Esophagus squamous epithelium (tissue), 4 donors: ENCODE results near the gene ZMAT5.

Experiments
- POLR2A ChIP-seq, 4 donors: fragments of 450-650 bp; IDR thresholded peaks; one replicate each; pipeline ENCODE4 v1.6.1; 2017; ENCODE audit warnings: antibody characterized with exemption in 4 of 4, mild to moderate bottlenecking in 4 of 4, moderate library complexity in 3 of 4
- TF ChIP-seq, protein P1 (sequence below), 6 experiments: fragments of 450-650 bp in 4 of 6; fragments of 200-600 bp in 2 of 6; sonication (generic) in 2 of 6; IDR thresholded peaks; one replicate each; pipeline ENCODE4 v1.5.1; 2016 to 2019; ENCODE audit warnings: antibody characterized with exemption in 6 of 6, mild to moderate bottlenecking in 4 of 6, moderate library complexity in 4 of 6

DNA sequence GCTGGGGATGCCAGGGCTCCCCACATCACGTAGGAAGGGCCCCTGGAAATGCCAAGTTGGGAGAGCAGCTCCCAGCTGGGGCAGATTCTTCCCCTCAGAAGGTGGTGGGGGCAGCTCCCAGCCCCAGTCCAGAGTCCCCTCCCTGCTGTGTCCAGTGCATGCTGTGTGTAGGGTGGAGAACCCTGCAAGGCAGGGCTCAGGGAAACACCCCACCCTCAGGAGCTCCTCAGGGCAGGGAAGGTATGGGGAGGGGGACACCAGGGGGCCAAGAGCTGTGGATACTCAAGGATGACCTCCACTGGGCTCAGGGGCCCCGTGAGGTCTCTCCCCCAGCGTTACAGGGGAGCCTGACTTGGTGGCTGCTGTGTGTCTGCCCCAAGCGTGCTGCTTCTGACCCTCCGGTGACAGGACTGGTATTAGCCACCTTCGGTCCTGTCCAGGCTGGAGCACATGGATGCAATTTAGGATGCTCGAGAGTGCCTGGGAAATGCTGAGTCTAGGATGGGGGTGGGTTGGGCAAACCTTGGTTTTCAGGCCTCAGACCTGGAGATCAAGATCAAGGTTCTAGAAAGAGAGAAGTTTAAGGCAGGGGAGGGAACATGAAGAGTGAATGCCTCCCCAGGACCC, 63.1 kb downstream of the ZMAT5 start:
- TF ChIP-seq, protein P1, sequence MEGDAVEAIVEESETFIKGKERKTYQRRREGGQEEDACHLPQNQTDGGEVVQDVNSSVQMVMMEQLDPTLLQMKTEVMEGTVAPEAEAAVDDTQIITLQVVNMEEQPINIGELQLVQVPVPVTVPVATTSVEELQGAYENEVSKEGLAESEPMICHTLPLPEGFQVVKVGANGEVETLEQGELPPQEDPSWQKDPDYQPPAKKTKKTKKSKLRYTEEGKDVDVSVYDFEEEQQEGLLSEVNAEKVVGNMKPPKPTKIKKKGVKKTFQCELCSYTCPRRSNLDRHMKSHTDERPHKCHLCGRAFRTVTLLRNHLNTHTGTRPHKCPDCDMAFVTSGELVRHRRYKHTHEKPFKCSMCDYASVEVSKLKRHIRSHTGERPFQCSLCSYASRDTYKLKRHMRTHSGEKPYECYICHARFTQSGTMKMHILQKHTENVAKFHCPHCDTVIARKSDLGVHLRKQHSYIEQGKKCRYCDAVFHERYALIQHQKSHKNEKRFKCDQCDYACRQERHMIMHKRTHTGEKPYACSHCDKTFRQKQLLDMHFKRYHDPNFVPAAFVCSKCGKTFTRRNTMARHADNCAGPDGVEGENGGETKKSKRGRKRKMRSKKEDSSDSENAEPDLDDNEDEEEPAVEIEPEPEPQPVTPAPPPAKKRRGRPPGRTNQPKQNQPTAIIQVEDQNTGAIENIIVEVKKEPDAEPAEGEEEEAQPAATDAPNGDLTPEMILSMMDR (IDR thresholded peaks at IDR 0.05): no peak
- no peak for TF ChIP-seq POLR2A (IDR thresholded peaks at IDR 0.05)
